HTR-8/SVneo (cell line): ENCODE data around the gene PSD4.

Experiments used
- DNase-seq: peaks from one replicate; pipeline ENCODE4 v3.0.0; 2011; ENCODE audit warnings: low spot score, mixed read lengths; ENCODE audit not compliant: insufficient read length
- FAIRE-seq: peaks from 2 replicates; lab custom pipeline; 2011; peaks lifted over from hg19 to GRCh38; lab: Jason Lieb, UNC

Gene PSD4

GRCh38 chr2:113233593-113234550 is 60.1 kb downstream of the PSD4 start:
- FAIRE-seq = no peak
- DNase-seq = no peak

DNA sequence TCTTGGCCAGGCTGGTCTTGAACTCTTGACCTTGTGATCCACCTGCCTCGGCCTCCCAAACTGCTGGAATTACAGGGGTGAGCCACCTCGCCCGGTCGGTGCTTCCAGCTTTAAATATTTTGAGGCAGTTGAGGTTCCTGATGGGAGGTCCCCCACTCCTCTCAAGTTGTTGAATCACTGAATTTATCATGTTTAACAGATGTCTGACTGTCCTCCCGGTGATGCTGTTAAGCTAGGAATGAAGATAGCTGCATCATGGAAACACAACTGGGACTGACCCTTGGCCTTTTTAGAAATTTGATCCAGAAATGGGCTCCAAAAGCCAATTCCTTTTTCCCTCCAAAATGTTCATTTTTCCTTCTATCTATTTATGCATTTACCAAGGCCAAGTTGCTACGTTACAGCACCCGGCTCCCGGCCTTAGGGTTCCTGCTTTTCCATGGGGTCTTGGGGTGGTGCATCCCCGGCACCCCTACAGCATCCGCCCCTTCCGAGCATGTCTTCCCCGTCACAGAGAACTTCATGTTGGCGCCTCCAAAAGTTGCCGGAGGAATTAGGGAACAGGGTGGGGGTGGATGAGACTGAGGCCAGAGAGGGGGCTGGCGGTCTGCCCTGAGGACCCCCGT is 61.1 kb downstream of the PSD4 start:
- no peak for FAIRE-seq

GRCh38 chr2:113235347-113236226 is 61.8 kb downstream of the PSD4 start:
- FAIRE-seq (peak; percentile 26), DNase-seq (peak; percentile 90)

More for the DNA sequence above, 61.1 kb downstream of the PSD4 start:
- DNase-seq = no peak

- DNase-seq (no peak), FAIRE-seq (no peak)
Measured at GRCh38 chr2:113236367-113237159, 62.8 kb downstream of the PSD4 start.

- DNase-seq (no peak), FAIRE-seq (no peak)
Measured at GRCh38 chr2:113237604-113238160, 63.9 kb downstream of the PSD4 start.

DNA sequence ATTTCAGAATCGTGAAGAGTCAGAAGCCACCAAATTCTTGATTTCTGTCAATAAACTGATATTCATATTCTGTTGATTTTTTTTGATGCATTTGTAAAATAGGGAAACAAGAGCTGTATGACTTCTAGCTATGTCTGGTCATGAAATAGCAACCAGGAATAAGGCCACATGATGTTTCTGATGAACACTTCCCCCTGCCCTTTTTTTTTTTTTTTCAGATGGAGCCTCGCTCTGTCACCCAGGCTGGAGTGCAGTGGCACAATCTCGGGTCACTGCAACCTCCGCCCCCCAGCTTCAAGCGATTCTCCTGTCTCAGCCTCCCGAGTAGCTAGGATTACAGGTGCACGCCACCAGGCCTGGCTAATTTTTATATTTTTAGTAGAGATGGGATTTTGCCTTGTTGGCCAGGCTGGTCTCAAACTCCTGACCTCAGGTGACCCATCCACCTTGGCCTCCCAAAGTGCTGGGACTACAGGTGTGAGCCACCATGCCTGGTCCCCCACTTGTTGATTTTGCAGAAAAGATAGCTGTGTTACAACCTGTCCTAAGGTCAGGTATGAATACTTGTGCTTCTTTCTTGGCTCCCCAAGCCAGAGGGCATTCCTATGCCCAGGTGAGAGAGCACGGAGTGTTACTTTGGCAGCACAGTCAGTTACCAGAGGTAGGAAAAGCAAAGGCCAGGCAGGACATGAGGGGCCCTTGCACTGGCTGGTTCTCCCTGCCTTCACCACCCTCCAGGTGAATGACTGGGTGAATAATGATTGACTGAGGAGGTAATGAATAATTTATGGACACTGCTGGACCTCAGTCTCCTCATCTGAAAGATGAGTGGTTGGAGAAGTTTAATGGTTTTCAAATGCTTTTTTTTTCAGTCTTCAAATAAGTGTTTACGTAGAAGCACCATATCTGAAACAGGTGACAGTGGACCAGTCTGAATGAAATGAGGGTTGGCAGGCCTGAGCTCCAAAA is 65.4 kb downstream of the PSD4 start:
- FAIRE-seq = no peak
- DNase-seq = no peak

DNA sequence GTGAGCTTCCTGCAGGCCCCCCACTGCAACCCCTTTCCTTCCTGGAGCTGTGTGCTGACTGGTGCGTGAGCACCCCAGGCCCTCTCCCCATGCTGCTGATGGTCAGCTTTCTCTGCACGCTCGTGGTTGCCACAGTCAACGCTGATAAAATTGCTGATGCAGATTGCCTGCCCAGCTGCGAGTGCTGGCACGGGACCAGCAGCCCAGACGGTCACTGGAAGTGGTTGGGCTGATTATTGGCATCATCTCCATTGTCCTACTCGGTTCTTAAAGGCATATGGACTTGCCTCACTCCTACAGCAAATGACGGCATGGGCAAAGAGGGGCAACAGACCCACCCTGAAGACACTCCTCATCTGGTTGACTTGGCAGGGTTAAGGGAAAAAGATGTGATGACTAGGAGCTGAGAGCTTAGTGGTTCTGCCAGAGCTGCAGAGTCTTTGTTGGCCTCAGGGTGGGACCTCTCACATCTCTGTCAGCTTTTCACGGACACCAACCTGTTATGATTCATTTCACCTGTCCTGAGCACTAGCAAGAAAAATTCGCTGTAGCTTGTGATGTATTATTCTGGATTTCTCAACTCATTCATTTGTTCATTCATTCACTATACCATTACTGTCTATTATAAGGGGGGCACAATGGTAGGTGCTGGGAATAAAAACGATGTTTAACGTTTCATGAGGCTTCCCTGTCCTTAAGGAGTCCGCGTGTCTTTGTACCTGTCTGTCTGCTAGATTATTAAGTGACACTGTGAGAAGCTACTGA is 66.6 kb downstream of the PSD4 start:
- DNase-seq (peak; percentile 58), FAIRE-seq (peak; percentile 92)

- peak; percentile 98 for FAIRE-seq
- peak; percentile 91 for DNase-seq
Measured at GRCh38 chr2:113240915-113241911, 67.4 kb downstream of the PSD4 start.

DNA sequence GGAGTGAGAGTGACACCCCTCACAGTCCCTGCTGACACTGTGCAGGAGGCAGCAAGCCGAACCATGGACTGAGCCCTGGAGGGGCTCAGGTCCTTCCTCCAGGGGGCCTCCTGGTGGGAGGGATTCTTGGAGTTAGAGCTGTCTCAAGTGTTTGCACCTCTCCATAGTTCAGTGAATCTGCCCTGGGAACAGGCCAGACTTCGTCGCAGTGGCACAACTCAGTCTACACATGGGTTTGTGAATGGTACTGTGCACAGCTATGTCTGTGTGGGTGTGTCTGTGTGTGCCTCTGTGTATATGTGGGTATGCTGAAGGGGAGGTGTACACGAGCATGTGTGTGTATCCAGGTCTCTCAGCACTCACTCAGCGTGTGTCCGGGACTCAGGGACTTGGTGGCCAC is 68.6 kb downstream of the PSD4 start:
- DNase-seq (no peak), FAIRE-seq (no peak)

DNA sequence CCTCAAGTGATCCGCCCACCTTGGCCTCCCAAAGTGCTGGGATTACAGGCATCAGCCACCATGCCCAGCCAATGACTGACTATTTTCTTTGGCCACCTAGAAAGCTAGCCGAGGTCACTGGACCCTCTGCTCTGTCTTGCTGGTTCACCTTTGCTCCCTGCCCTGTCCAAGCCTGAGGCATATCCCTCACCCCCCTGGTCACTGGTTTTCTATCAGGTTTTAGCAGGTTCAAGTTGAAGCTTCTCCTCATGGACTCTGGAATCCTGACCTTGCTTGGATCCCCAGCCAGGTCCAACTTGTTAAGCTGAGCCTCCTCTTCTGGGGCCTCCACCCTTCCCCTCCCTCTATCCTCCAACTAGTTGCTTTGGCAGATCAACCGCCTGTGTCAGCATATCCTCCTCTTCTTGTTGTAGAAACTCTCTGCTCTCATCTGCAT is 71.5 kb downstream of the PSD4 start:
- FAIRE-seq = no peak
- DNase-seq = no peak

GRCh38 chr2:113246606-113247005 is 72.8 kb downstream of the PSD4 start:
- DNase-seq = no peak
- FAIRE-seq = no peak

- DNase-seq (peak; percentile 77), FAIRE-seq (no peak)
Measured at GRCh38 chr2:113248997-113249770, 75.4 kb downstream of the PSD4 start.

DNA sequence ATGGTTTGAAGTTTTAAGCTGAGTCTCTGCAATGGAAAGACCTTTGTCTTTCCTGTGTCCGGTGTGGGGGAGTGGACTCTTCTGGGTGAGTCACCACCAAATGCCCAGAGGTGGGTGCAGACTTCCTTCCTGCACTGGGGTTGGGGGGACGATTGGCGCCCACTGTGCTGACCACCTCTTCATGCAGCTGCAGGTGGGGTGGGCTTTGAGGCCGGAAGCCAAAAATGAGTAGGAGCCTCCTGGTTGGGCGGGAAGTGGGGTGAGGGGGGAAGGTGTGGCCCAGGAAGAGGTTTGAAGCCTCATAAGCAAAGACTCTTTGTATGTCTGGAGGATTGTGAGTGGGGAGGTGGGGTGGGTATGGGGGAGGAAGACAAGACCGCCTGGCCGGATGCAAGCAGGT is 77.3 kb downstream of the PSD4 start:
- FAIRE-seq (no peak), DNase-seq (no peak)

- no peak for FAIRE-seq
- no peak for DNase-seq
Measured at GRCh38 chr2:113252047-113252590, 78.3 kb downstream of the PSD4 start.

GRCh38 chr2:113253453-113253852 is 79.7 kb downstream of the PSD4 start:
- FAIRE-seq (no peak), DNase-seq (no peak)
